ENCODE measurements around the gene IFNGR1. TPM values are rescaled to one million over a fixed set of nuclear protein-coding genes. Genes with fewer than 3 reads are reported as not detected.
A peak's percentile ranks its signal among the peaks of the same experiment; 100 is the strongest.
"Not testable (repeated sequence)": the region's sequence is repeated elsewhere in the genome, so short reads cannot be mapped to it uniquely, and the experiment has no call there.

Gene IFNGR1
- total RNA-seq, 3 donors from 2014 or later (not counting 1 experiment from before 2014, with no cell fraction given) = 77.5 to 128 (median 100) TPM

GRCh38 chr6:137256350-137257103 is 37.3 kb upstream of the IFNGR1 start:
- no peak for ATAC-seq
- Mint-ChIP-seq H3K4me3 (no peak overlapping the region), H3K36me3 (peaks cover 27% of the 10 kb centered on the region), H3K27ac (peak overlapping the region; percentile 77 to 87), H3K9me3 (peaks cover 6 to 18% of the 10 kb centered on the region in 2 donors), H3K4me1 (peaks cover 41 to 44% of the 10 kb centered on the region in 2 donors), H3K27me3 (ENCODE audit: low read depth in 2 of 2) (no peaks in the 10 kb centered on the region)
- no peak overlapping the region for H3K4me3 ChIP-seq (ENCODE audit: low read length)
- no peak for DNase-seq
- intact Hi-C loops (cut with micrococcal nuclease) = loop anchor here (5.0 to 10.0 kb wide), 3 partner anchors 99 to 458 kb away; no protein-coding TSS in a partner anchor
- H3K27me3 ChIP-seq (ENCODE audit: control insufficient read depth, insufficient read depth, low read length) = no peaks in the 10 kb centered on the region
- no peaks in the 10 kb centered on the region for H3K36me3 ChIP-seq (ENCODE audit: control insufficient read depth, insufficient read depth, low read length)
- peaks cover 33% of the 10 kb centered on the region for H3K4me1 ChIP-seq (ENCODE audit: control insufficient read depth, insufficient read depth, low read length)
- H3K27ac ChIP-seq (ENCODE audit: low read length) = no peak overlapping the region
- no peak for TF ChIP-seq CTCF (IDR thresholded peaks at IDR 0.05)
- peaks cover 21% of the 10 kb centered on the region for H3K9me3 ChIP-seq (ENCODE audit: control insufficient read depth, insufficient read depth, low read length)
- WGBS (ENCODE audit: insufficient coverage) = no CpG with 5 or more reads among the region's 1 CpG

GRCh38 chr6:137254966-137255365 is 35.8 kb upstream of the IFNGR1 start:
- Mint-ChIP-seq H3K4me1 (peaks cover 27 to 30% of the 10 kb centered on the region in 2 donors), H3K9me3 (peaks cover 6 to 18% of the 10 kb centered on the region in 2 donors), H3K36me3 (peaks cover 33% of the 10 kb centered on the region), H3K27me3 (ENCODE audit: low read depth in 2 of 2) (no peaks in the 10 kb centered on the region), H3K27ac (no peak overlapping the region), H3K4me3 (no peak overlapping the region)
- intact Hi-C loops (cut with micrococcal nuclease) = loop anchor here (5.0 to 10.0 kb wide), 3 partner anchors 98 to 460 kb away; no protein-coding TSS in a partner anchor
- Histone ChIP-seq H3K4me3 (ENCODE audit: low read length) (no peak overlapping the region), H3K27ac (ENCODE audit: low read length) (no peak overlapping the region), H3K27me3 (ENCODE audit: control insufficient read depth, insufficient read depth, low read length) (no peaks in the 10 kb centered on the region), H3K36me3 (ENCODE audit: control insufficient read depth, insufficient read depth, low read length) (no peaks in the 10 kb centered on the region), H3K9me3 (ENCODE audit: control insufficient read depth, insufficient read depth, low read length) (peaks cover 21% of the 10 kb centered on the region), H3K4me1 (ENCODE audit: control insufficient read depth, insufficient read depth, low read length) (peaks cover 26% of the 10 kb centered on the region)
- DNase-seq (no peak), ATAC-seq (no peak)
- TF ChIP-seq CTCF (IDR thresholded peaks at IDR 0.05) = no peak
- no CpG with 5 or more reads among the region's 1 CpG for WGBS (ENCODE audit: insufficient coverage)

- WGBS (ENCODE audit: insufficient coverage) = 76% methylated on average over 2 of the region's 2 CpGs
- Histone ChIP-seq H3K9me3 (ENCODE audit: control insufficient read depth, insufficient read depth, low read length) (peaks cover 21% of the 10 kb centered on the region), H3K4me1 (ENCODE audit: control insufficient read depth, insufficient read depth, low read length) (peaks cover 23% of the 10 kb centered on the region)
- not testable (repeated sequence) for H3K4me3 Mint-ChIP-seq; ATAC-seq; H3K27ac Mint-ChIP-seq; H3K27me3 Mint-ChIP-seq (ENCODE audit: low read depth in 2 of 2); H3K27ac ChIP-seq (ENCODE audit: low read length); H3K36me3 ChIP-seq (ENCODE audit: control insufficient read depth, insufficient read depth, low read length); DNase-seq; H3K27me3 ChIP-seq (ENCODE audit: control insufficient read depth, insufficient read depth, low read length); H3K4me3 ChIP-seq (ENCODE audit: low read length)
- Mint-ChIP-seq H3K9me3 (peaks cover 6 to 18% of the 10 kb centered on the region in 2 donors), H3K4me1 (peaks cover 24 to 27% of the 10 kb centered on the region in 2 donors), H3K36me3 (peaks cover 33% of the 10 kb centered on the region)
- intact Hi-C loops (cut with micrococcal nuclease) = loop anchor here (10.0 kb wide), 1 partner anchor 460 kb away; no protein-coding TSS in a partner anchor
These were observed 35.2 kb upstream of the IFNGR1 start for GRCh38 chr6:137254430-137254829.

GRCh38 chr6:137248702-137249101 is 29.5 kb upstream of the IFNGR1 start:
- Mint-ChIP-seq H3K27ac (no peak overlapping the region), H3K4me3 (no peak overlapping the region), H3K9me3 (peaks cover 4 to 5% of the 10 kb centered on the region in 2 donors), H3K4me1 (peaks cover 0 to 5% of the 10 kb centered on the region in 2 donors), H3K27me3 (ENCODE audit: low read depth in 2 of 2) (no peaks in the 10 kb centered on the region), H3K36me3 (peaks cover 6% of the 10 kb centered on the region)
- no peaks in the 10 kb centered on the region for H3K4me1 ChIP-seq (ENCODE audit: control insufficient read depth, insufficient read depth, low read length)
- 55% methylated on average over 4 of the region's 4 CpGs for WGBS (ENCODE audit: insufficient coverage)
- no peak overlapping the region for H3K4me3 ChIP-seq (ENCODE audit: low read length)
- intact Hi-C loops (cut with micrococcal nuclease) = no loop called here
- DNase-seq (no peak), ATAC-seq (peak in 1 of 3 donors; percentile 55)
- no peaks in the 10 kb centered on the region for H3K36me3 ChIP-seq (ENCODE audit: control insufficient read depth, insufficient read depth, low read length)
- H3K9me3 ChIP-seq (ENCODE audit: control insufficient read depth, insufficient read depth, low read length) = peaks cover 5% of the 10 kb centered on the region
- H3K27ac ChIP-seq (ENCODE audit: low read length) = no peak overlapping the region
- no peak for TF ChIP-seq CTCF (IDR thresholded peaks at IDR 0.05)
- no peaks in the 10 kb centered on the region for H3K27me3 ChIP-seq (ENCODE audit: control insufficient read depth, insufficient read depth, low read length)
